Measurements from ENCODE around the gene CTRB2.

The CTRB2 gene

DNA sequence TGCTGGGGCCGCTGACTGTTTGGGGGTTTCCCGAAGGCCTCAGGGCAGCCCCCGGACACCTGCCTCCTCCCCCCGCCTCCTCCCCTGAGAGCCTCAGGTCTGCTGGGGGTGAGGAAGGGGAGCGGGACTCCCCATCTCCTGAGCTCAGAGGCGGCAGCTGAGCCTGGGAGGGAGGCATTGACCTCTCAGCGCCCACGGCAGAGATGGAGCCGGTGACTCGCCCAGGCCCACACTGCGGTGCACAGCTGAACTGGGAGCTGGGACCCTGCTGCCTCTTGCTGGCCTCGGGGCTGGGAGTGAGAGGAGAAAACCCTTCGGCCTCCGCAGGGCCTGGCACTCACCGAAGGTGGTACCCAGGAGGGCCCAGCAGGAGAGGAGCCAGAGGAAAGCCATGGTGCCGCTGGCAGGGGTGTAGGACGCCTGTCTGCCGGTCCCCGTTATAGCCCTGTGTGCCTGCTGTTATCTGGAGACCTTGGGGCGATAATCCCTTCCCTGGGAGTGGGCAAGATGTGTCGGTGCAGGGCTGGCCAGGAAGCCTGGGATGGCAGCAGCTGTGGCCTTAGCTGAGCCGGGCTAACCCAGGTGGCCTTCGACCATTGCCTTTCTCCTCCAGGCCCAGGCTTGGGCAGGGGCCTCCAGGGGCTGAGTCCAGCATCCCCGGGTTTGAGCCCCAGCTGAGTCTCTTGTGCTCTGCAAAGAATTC lies at the start of gene CTRB2:
Gene CTRB2 (minus strand): TSS at position 413 of the 703 bp plus-strand sequence. CDS start 20 bp downstream, at position 393.
- no peak for DNase-seq (ENCODE audit: low spot score)

- DNase-seq (ENCODE audit: low spot score) = no peak
Observed at GRCh38 chr16:75256059-75256571, 49.2 kb upstream of the CTRB2 start.

DNA sequence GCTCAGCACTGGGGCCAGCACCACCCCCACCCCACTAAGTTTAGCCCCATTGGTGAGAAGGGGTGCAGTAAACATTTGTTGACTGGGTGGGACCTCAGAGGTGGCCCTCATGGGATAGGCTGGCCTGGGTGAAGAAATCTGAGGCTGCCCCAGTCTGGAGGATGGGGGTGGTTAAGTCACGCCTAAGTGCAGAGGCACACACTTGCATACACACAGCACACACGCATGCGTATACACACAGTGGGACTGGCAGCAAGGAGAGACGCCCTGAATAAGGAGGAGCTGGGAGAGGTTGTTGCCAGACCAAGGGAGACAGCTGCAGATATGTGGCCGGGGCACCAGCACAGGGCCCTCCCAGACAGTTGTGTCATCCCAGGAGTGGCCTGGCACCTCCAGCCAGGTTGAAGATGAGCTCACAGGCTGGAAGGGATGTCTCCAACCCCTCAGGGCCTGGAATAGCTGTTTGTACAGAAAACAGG lies 47.4 kb upstream of the CTRB2 start:
- DNase-seq (ENCODE audit: low spot score) = no peak

DNA sequence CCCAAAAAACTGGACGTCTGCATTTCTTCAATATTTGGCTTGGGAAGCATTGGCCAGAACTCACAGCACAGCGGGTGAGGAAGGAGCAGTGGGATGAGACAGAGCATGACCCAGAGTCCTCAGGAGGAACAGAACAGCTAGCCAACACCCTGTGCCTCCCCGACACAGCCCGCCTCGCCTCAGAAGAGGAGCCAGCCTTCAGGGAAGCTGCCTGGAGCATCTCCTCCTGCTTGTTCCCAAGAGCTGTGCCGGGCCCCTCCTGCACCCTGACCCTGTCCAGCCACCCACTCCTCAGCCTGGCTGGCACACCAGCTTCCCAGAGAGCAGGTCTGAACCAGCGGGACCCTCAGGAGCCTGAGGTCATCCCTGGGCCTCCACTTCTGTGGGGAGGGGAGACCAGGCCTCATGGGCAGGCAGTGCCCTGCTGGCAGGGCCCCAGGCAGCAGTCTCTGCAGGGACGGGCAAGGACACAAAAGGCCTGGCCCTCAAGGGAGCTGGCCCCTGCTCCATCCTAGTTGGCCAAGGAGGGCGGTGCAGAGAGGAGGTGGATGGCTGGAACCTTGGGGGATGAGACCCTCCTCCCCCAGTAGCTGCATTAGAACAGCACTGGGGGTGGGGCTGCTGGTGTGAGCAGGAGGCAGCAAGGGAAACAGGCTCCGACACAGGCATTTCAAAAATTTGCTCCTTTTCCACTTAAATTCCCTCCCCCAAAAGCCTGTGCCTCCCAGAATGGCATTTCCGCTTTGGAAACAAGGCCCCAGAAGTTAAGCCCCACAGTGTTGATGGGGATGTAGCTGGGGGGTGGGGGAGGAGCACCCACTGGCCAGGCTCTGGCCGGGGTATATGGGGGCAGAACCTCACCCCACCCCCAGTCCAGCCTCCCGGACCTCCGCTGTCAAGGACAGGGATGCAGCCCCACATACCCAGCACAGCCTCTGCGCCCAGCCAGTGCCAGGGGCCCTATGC lies 46.3 kb upstream of the CTRB2 start:
- no peak for DNase-seq (ENCODE audit: low spot score)

- no peak for DNase-seq (ENCODE audit: low spot score)
Observed at GRCh38 chr16:75252049-75252864, 45.3 kb upstream of the CTRB2 start.

- DNase-seq (ENCODE audit: low spot score) = peak; percentile 79
Observed at GRCh38 chr16:75251280-75252048, 44.5 kb upstream of the CTRB2 start, which contains the start of gene BCAR1. TSS of gene BCAR1 (minus strand) at chr16:75251624. CDS start at chr16:75251482, 142 bp downstream.

DNA sequence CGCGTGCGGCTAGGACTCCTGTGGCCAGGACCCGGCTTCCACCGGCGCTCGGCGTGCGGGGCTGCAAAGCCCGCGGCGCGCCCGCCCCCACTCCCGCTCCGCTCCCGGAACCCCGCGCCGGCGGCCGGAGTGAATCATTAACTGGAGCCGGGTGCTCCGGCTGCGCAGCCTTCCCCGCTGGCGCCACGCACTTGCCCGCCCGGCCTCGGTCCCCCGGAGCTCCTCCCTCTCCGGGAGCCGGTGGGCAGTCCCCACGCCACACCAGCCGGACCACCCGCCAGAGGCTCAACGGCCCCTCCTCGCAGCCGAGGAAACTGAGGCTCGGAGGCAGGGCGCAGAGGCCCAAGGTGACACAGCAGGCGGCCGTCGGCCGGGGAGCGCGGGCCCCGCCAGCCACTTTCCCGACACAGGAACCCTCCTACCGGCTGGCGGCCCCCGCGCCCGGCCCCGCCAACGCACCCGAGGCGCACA lies 43.9 kb upstream of the CTRB2 start:
- DNase-seq (ENCODE audit: low spot score) = peak; percentile 63

GRCh38 chr16:75250089-75250808 lies 43.3 kb upstream of the CTRB2 start:
- peak; percentile 29 for DNase-seq (ENCODE audit: low spot score)

- no peak for DNase-seq (ENCODE audit: low spot score)
Observed at GRCh38 chr16:75249441-75249840, 42.5 kb upstream of the CTRB2 start.

DNA sequence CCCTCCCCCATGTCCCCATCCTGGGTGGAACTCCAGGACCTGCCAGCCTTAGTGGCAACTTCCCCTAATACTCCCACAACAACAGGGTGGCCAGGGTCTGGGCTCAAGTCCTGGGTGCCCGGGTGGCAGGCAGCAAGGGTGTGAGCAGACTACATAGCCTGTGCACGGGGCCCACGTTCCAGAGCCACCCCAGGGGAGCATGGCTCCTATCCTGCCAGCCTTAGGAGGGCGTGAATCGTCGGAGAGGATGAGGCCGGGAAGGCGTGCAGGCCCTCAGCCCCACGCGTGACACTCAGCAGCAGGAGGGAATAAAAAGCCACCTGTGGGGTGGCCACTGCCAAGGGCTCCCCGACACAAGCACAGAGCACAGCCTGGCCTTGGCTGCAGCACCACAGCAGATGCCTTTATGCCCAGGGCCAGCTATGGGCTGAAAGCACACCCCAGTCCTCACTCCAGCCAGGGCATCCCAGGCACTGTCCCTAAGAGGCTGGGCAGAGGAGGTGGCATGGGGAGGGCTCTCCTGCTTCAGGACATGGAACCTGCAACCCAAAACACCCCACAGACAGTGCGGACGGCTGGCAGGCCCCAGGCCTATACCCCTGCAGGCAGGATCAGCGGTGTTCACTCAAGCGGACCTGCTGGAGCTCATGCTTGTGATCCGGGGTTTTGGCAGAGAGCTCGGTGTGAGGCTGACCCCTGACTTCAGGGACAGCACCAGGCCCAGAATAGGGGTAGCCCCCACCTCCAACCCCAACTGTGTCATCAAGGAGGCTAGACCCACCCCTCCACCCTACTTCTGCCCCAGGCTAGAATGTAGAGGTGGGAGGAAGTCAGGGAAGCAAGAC lies 41.8 kb upstream of the CTRB2 start:
- DNase-seq (ENCODE audit: low spot score) = no peak

DNA sequence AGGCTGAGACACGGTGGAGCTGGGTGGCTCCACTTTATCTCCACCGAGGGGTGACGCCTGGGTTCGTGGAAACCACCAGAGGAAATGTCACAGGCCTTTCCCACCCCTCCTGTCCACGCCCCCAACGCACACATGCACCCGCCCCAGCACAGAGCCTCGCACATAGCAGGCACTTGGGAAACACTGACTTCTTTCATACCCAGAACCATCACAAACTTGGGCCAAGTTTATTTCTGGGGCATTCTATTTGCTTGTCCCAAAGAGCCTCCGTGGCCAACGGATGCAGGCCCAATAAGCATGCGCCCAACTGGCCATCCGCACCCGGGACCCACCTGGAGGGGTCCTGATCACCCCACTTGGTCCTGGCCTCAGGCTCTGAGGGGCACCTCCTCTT lies 41.2 kb upstream of the CTRB2 start:
- DNase-seq (ENCODE audit: low spot score) = no peak

- DNase-seq (ENCODE audit: low spot score) = no peak
Observed at GRCh38 chr16:75247249-75247648, 40.3 kb upstream of the CTRB2 start.

GRCh38 chr16:75246504-75247205 lies 39.7 kb upstream of the CTRB2 start:
- no peak for DNase-seq (ENCODE audit: low spot score)

DNA sequence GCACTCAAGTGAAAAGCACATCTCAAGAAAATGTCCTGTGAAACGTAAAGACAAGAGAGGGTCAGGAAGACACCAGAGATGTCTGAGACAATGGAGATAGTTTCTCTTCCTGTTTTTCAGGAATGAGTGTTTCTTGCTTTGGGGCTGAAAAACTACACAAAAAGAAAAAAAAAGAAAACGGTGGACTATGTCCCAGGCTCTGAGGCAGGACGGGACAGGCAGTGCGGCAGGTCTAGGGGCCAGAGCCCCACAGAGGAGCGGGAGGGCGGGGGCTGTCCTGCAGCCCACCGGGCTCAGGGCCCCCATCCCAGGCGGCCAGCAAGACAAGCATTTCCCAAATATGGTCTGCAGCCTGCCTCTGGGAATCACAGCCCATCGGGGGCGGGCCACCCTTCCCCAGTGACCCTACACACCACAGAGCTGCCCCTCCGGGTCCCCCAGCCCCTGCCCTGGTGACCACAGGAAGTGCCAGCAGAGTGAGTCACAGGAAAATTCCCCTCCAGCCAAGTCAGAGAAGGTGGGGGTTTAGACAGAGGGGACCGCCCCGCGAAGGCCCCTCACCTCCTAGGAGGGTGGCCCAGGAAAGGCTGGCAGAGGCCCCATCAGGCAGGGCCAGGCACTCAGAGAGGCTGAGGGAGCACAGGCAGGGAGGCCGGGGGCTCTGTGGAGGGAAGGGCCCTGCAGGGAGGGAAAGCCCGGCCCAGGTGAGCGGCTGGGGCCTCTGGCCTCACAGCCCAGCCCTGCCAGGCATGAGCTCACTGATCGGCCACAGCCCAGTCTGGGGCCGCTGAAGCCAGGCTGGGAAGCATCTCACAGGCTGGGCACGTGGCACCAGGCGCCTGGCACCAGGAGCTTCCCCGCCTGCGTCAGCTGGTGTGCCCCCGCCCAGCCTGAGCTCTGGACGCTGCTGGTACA lies 38.1 kb upstream of the CTRB2 start:
- peak; percentile 34 for DNase-seq (ENCODE audit: low spot score)

DNA sequence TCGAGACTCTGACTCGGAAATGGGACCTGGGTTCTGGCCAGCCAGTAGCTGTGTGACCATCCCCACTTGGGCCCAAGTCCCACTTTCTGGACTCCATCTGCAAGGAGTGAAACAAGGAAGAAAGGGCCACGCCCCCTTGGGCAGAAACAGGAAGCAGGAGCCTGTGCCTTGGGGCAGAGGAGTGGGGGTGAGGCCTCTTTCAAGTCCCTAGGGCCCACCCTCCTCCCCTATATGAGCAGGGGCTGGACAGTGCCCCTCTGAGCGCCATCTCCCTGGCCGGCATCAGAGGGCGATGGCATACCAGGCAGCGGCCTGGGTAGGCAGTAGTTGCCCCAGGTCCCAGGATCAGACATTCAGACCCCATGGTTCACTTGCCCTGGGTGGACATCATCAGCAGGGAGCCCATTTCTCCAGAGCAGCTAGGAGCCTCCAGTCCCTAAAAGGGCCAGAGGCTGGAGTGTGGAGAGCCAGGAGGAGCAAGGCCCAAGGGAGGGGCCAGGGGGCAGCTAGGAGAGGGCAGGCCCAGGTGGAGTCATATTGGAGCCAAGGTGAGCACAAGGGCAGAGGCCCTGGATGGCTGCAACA lies 37.4 kb upstream of the CTRB2 start:
- DNase-seq (ENCODE audit: low spot score) = no peak

- no peak for DNase-seq (ENCODE audit: low spot score)
Observed at GRCh38 chr16:75243667-75244224, 36.8 kb upstream of the CTRB2 start.
